Testis (tissue), 3 donors: Measurements from ENCODE around the gene ESR2. TPM values are rescaled to one million over a fixed set of nuclear protein-coding genes. Genes with fewer than 3 reads are reported as not detected.

Experiments
- DNase-seq: peaks from one replicate; pipeline ENCODE4 v3.0.0-alpha.2; 2019
- H3K27ac ChIP-seq, 2 donors: fragments of 200-600 bp; sonication (generic); one replicate each; pipeline ENCODE4 v1.5.1; 2019
- H3K27me3 ChIP-seq: fragments of 200-600 bp; sonication (generic); one replicate; pipeline ENCODE4 v1.5.1; 2019
- H3K36me3 ChIP-seq: fragments of 200-600 bp; sonication (generic); one replicate; pipeline ENCODE4 v1.5.1; 2017; ENCODE audit warnings: low read depth; ENCODE audit errors: missing control alignments
- H3K4me1 ChIP-seq: fragments of 200-600 bp; sonication (generic); one replicate; pipeline ENCODE4 v1.5.1; 2019
- H3K4me3 ChIP-seq, 2 donors: fragments of 200-600 bp; sonication (generic); one replicate each; pipeline ENCODE4 v1.5.1; 2017 to 2019
- H3K9me3 ChIP-seq: fragments of 200-600 bp; sonication (generic); one replicate; pipeline ENCODE4 v1.5.1; 2017
- CTCF ChIP-seq, 3 experiments: fragments of 450-650 bp in 2 of 3; fragments of 200-600 bp in 1 of 3; sonication (generic) in 1 of 3; IDR thresholded peaks; one replicate each; pipeline ENCODE4 v1.5.1; 2016 to 2019; ENCODE audit warnings: antibody characterized with exemption in 3 of 3, mild to moderate bottlenecking in 2 of 3, moderate library complexity in 1 of 3
- POLR2A ChIP-seq: fragments of 450-650 bp; IDR thresholded peaks from one replicate; pipeline ENCODE4 v1.6.1; 2017; ENCODE audit warnings: antibody characterized with exemption, mild to moderate bottlenecking, moderate library complexity
- WGBS, 2 donors: methylation state at CpG; one replicate each; pipeline ENCODE4 v1.1.5; 2018; 5-methylcytosine and 5-hydroxymethylcytosine counted together
- intact Hi-C: fragments of 100-400 bp; cut with DNase I; formaldehyde crosslinking; loops from one replicate; pipeline ENCODE4 v1.15.1; 2023; ENCODE audit warnings: low total_unique reads
- polyA plus RNA-seq: library from polyadenylated mRNA; stranded (reverse); fragments of 350-450 nt; fragmentation: Illumina TruSeq; extraction: RNeasy Lipid Tissue Mini Kit (QIAGEN cat#74804); gene quantifications from one replicate; pipeline ENCODE4 v1.2.3, GENCODE V29; 2014; ENCODE audit warnings: low read depth, low replicate concordance; ENCODE audit not compliant: insufficient read depth
- total RNA-seq, 2 donors: library from RNA; depleted of rRNA; stranded (reverse); fragments of >200 nt; gene quantifications; one replicate each; pipeline ENCODE4 v1.2.3, GENCODE V29; 2016

The ESR2 gene
- total and polyA plus RNA-seq, 3 donors from 2014 or later, result 17.2 to 33.3 (median 19.8) TPM

GRCh38 chr14:64060648-64061096, 233.5 kb downstream of the ESR2 start:
- Histone ChIP-seq H3K4me3 (no peak overlapping the region), H3K9me3 (no peaks in the 10 kb centered on the region), H3K36me3 (no peaks in the 10 kb centered on the region), H3K27me3 (no peaks in the 10 kb centered on the region), H3K27ac (no peak overlapping the region), H3K4me1 (no peaks in the 10 kb centered on the region)
- TF ChIP-seq CTCF (IDR thresholded peaks at IDR 0.05), result peak; percentile 46 to 62 (median 49)
- no peak for TF ChIP-seq POLR2A
- peak; percentile 49 for DNase-seq
- intact Hi-C loops, result no loop called here
- 84 to 92% methylated on average over 5 of the region's 5 CpGs for WGBS, 2 donors

GRCh38 chr14:64060199-64060545, 234.0 kb downstream of the ESR2 start:
- WGBS, 2 donors, result 80 to 87% methylated on average over 1 of the region's 1 CpG
- TF ChIP-seq CTCF (IDR thresholded peaks at IDR 0.05) (no peak), POLR2A (no peak)
- Histone ChIP-seq H3K9me3 (no peaks in the 10 kb centered on the region), H3K27ac (no peak overlapping the region), H3K4me3 (no peak overlapping the region), H3K4me1 (no peaks in the 10 kb centered on the region), H3K27me3 (no peaks in the 10 kb centered on the region), H3K36me3 (no peaks in the 10 kb centered on the region)
- DNase-seq, result no peak
- intact Hi-C loops, result no loop called here

- Histone ChIP-seq H3K27ac (no peak overlapping the region), H3K9me3 (no peaks in the 10 kb centered on the region), H3K4me1 (no peaks in the 10 kb centered on the region), H3K4me3 (no peak overlapping the region), H3K27me3 (no peaks in the 10 kb centered on the region), H3K36me3 (no peaks in the 10 kb centered on the region)
- DNase-seq, result no peak
- intact Hi-C loops, result no loop called here
- WGBS, 2 donors, result 91 to 94% methylated on average over 3 to 6 of the region's 6 CpGs
- TF ChIP-seq POLR2A, result no peak
- TF ChIP-seq CTCF (IDR thresholded peaks at IDR 0.05), result no peak
Observed at GRCh38 chr14:64059454-64060198, 234.5 kb downstream of the ESR2 start.

- WGBS, 2 donors, result 72 to 75% methylated on average over 10 of the region's 10 CpGs
- Histone ChIP-seq H3K4me3 (no peak overlapping the region), H3K9me3 (no peaks in the 10 kb centered on the region), H3K36me3 (no peaks in the 10 kb centered on the region), H3K4me1 (no peaks in the 10 kb centered on the region), H3K27me3 (no peaks in the 10 kb centered on the region), H3K27ac (peak overlapping the region in 1 of 2 donors; percentile 31)
- no peak for DNase-seq
- intact Hi-C loops, result no loop called here
- TF ChIP-seq POLR2A, result no peak
- TF ChIP-seq CTCF (IDR thresholded peaks at IDR 0.05), result no peak
Observed at GRCh38 chr14:64053694-64054669, 240.2 kb downstream of the ESR2 start.
